Hepatocyte (in vitro differentiated cells): ENCODE measurements around the gene MTF1. TPM values are rescaled to one million over a fixed set of nuclear protein-coding genes. Genes with fewer than 3 reads are reported as not detected.

Experiments
- DNase-seq: peaks from one replicate; pipeline ENCODE4 v3.0.0-alpha.2; 2016; ENCODE audit warnings: low spot score
- H2AFZ ChIP-seq: fragments of 200-600 bp; sonication (generic); 2 replicates; pipeline ENCODE4 v1.6.0; 2016; ENCODE audit warnings: antibody characterized with exemption, mild to moderate bottlenecking
- H3K27ac ChIP-seq: fragments of 200-600 bp; sonication (generic); 2 replicates; pipeline ENCODE4 v1.5.1; 2016; ENCODE audit warnings: mild to moderate bottlenecking
- H3K27me3 ChIP-seq: fragments of 200-600 bp; sonication (generic); 2 replicates; pipeline ENCODE4 v1.6.1; 2016
- H3K36me3 ChIP-seq: fragments of 200-600 bp; sonication (generic); replicated peaks from 2 replicates; pipeline ENCODE4 v1.5.1; 2016; ENCODE audit warnings: low read depth; ENCODE audit not compliant: insufficient read depth
- H3K4me1 ChIP-seq: fragments of 200-600 bp; sonication (generic); 2 replicates; pipeline ENCODE4 v1.5.1; 2016; ENCODE audit warnings: mild to moderate bottlenecking, moderate library complexity; ENCODE audit not compliant: insufficient read depth
- H3K4me2 ChIP-seq: fragments of 200-600 bp; sonication (generic); 2 replicates; pipeline ENCODE4 v1.6.0; 2016
- H3K4me3 ChIP-seq: fragments of 200-600 bp; sonication (generic); 2 replicates; pipeline ENCODE4 v1.5.1; 2016; ENCODE audit warnings: mild to moderate bottlenecking
- H3K79me2 ChIP-seq: fragments of 200-600 bp; sonication (generic); 2 replicates; pipeline ENCODE4 v1.6.0; 2017; ENCODE audit warnings: mild to moderate bottlenecking
- H3K9me2 ChIP-seq: fragments of 200-600 bp; sonication (generic); replicated peaks from 2 replicates; pipeline ENCODE4 v1.6.0; 2017; ENCODE audit warnings: mild to moderate bottlenecking; ENCODE audit not compliant: insufficient read depth
- H3K9me3 ChIP-seq: fragments of 200-600 bp; sonication (generic); 2 replicates; pipeline ENCODE4 v1.5.1; 2016; ENCODE audit warnings: low read depth, mild to moderate bottlenecking
- H4K20me1 ChIP-seq: fragments of 200-600 bp; sonication (generic); 2 replicates; pipeline ENCODE4 v1.6.0; 2016; ENCODE audit warnings: mild to moderate bottlenecking; ENCODE audit not compliant: insufficient read depth, poor library complexity, severe bottlenecking
- CTCF ChIP-seq: fragments of 200-600 bp; sonication (generic); IDR thresholded peaks from 2 replicates; pipeline ENCODE4 v1.5.1; 2016; ENCODE audit warnings: antibody characterized with exemption, mild to moderate bottlenecking; ENCODE audit not compliant: poor library complexity
- EZH2 ChIP-seq: fragments of 200-600 bp; sonication (generic); IDR thresholded peaks from 2 replicates; pipeline ENCODE4 v1.6.1; 2016; ENCODE audit warnings: antibody characterized with exemption, mild to moderate bottlenecking, borderline replicate concordance
- EZH2phosphoT487 ChIP-seq: fragments of 200-600 bp; sonication (generic); IDR thresholded peaks from one replicate; pipeline ENCODE4 v1.6.1; 2018; ENCODE audit warnings: antibody characterized with exemption, mild to moderate bottlenecking, low read depth, moderate library complexity; ENCODE audit not compliant: unreplicated experiment, severe bottlenecking
- WGBS: methylation state at CpG from one replicate; pipeline ENCODE4 v1.1.6; 2016; ENCODE audit warnings: low lambda C conversion rate; ENCODE audit errors: missing lambda C conversion rate; 5-methylcytosine and 5-hydroxymethylcytosine counted together
- polyA plus RNA-seq: library from polyadenylated mRNA; unstranded; fragments of >200 nt; fragmentation: Nextera tagmentation; extraction: Ambion mirVana; gene quantifications from 2 replicates; pipeline ENCODE4 v1.2.1, GENCODE V29; 2016
- total RNA-seq: library from RNA; depleted of rRNA; stranded (reverse); fragments of >200 nt; gene quantifications from 2 replicates; pipeline ENCODE4 v1.2.3, GENCODE V29; 2014

The MTF1 gene
- total and polyA plus RNA-seq, 2 experiments from 2014 or later, result 5.0 to 5.1 TPM

- WGBS, result 98% methylated on average over 2 of the region's 2 CpGs
- H3K4me1 ChIP-seq, result no peaks in the 10 kb centered on the region
- no peaks in the 10 kb centered on the region for H3K9me2 ChIP-seq
- H3K4me2 ChIP-seq, result no peak overlapping the region
- H3K27me3 ChIP-seq, result no peaks in the 10 kb centered on the region
- H4K20me1 ChIP-seq, result no peaks in the 10 kb centered on the region
- no peak overlapping the region for H2AFZ ChIP-seq
- DNase-seq, result no peak
- no peak overlapping the region for H3K27ac ChIP-seq
- TF ChIP-seq CTCF (no peak), EZH2phosphoT487 (no peak), EZH2 (no peak)
- H3K36me3 ChIP-seq, result no peaks in the 10 kb centered on the region
- H3K9me3 ChIP-seq, result no peaks in the 10 kb centered on the region
- no peaks in the 10 kb centered on the region for H3K79me2 ChIP-seq
- no peak overlapping the region for H3K4me3 ChIP-seq
These were observed 34.3 kb upstream of the MTF1 start for GRCh38 chr1:37893673-37894072.

- TF ChIP-seq EZH2, result no peak
- H3K4me3 ChIP-seq, result no peak overlapping the region
- no peaks in the 10 kb centered on the region for H4K20me1 ChIP-seq
- H3K27ac ChIP-seq, result peak overlapping the region; percentile 55
- no peak for DNase-seq
- H3K79me2 ChIP-seq, result no peaks in the 10 kb centered on the region
- H3K4me2 ChIP-seq, result no peak overlapping the region
- no peaks in the 10 kb centered on the region for H3K9me2 ChIP-seq
- WGBS, result 85% methylated on average over 5 of the region's 5 CpGs
- H2AFZ ChIP-seq, result no peak overlapping the region
- no peaks in the 10 kb centered on the region for H3K27me3 ChIP-seq
- no peaks in the 10 kb centered on the region for H3K4me1 ChIP-seq
- H3K9me3 ChIP-seq, result no peaks in the 10 kb centered on the region
- H3K36me3 ChIP-seq, result no peaks in the 10 kb centered on the region
These were observed 33.0 kb upstream of the MTF1 start for GRCh38 chr1:37892151-37893047.

DNA sequence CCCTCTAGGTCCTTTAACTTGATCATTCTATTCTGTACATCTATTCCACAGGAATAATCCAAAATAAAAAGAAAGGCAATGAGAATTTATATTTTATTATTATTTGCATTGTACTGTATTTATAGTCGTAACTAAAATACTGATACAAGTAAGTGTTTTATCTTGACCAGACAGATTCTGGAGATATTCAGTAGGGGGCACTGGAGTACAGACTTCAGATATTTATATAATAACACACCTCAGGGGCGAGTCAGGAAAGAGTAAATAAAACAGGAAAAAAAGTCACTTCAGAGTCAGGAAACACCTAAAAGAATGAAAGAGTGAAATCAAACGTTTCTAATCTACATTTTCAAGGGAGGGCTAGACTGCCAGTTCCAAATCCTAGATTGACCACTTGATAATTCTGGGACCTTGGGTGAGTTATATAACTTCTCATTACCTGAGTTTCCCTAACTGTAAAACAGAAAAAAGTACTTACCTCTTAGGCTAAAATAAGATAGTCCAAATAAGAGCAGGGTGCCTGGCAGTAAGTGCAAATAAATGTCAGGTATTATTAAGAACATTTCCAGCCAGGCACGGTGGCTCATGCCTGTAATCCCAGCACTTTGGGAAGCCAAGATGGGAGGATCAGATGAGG, 31.1 kb upstream of the MTF1 start:
- H3K27me3 ChIP-seq, result no peaks in the 10 kb centered on the region
- peak; percentile 58 for DNase-seq
- H4K20me1 ChIP-seq, result no peaks in the 10 kb centered on the region
- no peak overlapping the region for H3K4me3 ChIP-seq
- H3K4me1 ChIP-seq, result no peaks in the 10 kb centered on the region
- no peaks in the 10 kb centered on the region for H3K9me3 ChIP-seq
- no peak for TF ChIP-seq EZH2
- no peak for TF ChIP-seq EZH2phosphoT487
- TF ChIP-seq CTCF, result peak; percentile 61
- H3K27ac ChIP-seq, result no peak overlapping the region
- H3K4me2 ChIP-seq, result no peak overlapping the region
- 34% methylated on average over 4 of the region's 4 CpGs for WGBS
- no peaks in the 10 kb centered on the region for H3K79me2 ChIP-seq
- H2AFZ ChIP-seq, result no peak overlapping the region
- H3K9me2 ChIP-seq, result no peaks in the 10 kb centered on the region
- peaks cover under 1% of the 10 kb centered on the region for H3K36me3 ChIP-seq

DNA sequence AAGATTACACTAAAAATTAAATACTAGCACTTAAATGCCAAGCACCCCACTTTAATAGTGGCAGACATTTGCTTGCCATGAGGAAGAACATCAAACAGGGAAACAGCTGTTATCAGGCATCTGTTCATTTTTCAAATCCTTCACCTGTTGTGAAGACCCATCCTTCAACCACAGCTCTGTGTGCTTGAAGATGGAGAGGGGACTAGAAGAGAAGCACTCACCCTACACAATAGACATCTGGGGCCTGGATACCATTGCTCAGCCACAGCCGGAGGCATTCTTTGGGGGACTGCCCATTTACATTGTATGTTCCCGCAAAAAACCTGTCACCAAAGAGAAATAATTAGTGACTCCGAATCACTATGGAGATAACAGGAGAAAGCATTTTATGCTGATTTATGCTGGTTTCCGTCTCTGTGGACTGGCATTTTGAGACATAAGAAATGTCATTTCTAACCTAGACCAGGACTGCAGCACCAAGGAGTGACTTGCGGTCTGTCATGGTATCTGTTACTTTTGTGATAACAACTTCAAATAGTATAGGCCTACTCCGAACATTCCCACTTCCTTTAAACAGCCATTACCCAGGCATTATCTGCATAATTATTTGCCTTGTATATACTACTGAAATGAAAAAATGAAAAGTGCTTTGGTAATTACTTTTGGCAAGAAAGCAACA, 28.8 kb upstream of the MTF1 start:
- WGBS, result 88% methylated on average over 6 of the region's 6 CpGs
- TF ChIP-seq EZH2 (no peak), CTCF (no peak), EZH2phosphoT487 (no peak)
- H3K9me2 ChIP-seq, result no peaks in the 10 kb centered on the region
- no peak overlapping the region for H3K27ac ChIP-seq
- H3K27me3 ChIP-seq, result no peaks in the 10 kb centered on the region
- H4K20me1 ChIP-seq, result no peaks in the 10 kb centered on the region
- no peak for DNase-seq
- H3K36me3 ChIP-seq, result peaks cover 4% of the 10 kb centered on the region
- no peak overlapping the region for H3K4me3 ChIP-seq
- H3K79me2 ChIP-seq, result no peaks in the 10 kb centered on the region
- H3K4me1 ChIP-seq, result no peaks in the 10 kb centered on the region
- H3K9me3 ChIP-seq, result no peaks in the 10 kb centered on the region
- no peak overlapping the region for H3K4me2 ChIP-seq
- no peak overlapping the region for H2AFZ ChIP-seq
